Fibroblast of skin of abdomen (primary cell): ENCODE results near the gene PKIG.
"Not testable (repeated sequence)": the region's sequence is repeated elsewhere in the genome, so short reads cannot be mapped to it uniquely, and the experiment has no call there.

Experiments used
- DNase-seq: peaks from one replicate; pipeline ENCODE4 v3.0.0-alpha.2; 2013

Gene PKIG

DNA sequence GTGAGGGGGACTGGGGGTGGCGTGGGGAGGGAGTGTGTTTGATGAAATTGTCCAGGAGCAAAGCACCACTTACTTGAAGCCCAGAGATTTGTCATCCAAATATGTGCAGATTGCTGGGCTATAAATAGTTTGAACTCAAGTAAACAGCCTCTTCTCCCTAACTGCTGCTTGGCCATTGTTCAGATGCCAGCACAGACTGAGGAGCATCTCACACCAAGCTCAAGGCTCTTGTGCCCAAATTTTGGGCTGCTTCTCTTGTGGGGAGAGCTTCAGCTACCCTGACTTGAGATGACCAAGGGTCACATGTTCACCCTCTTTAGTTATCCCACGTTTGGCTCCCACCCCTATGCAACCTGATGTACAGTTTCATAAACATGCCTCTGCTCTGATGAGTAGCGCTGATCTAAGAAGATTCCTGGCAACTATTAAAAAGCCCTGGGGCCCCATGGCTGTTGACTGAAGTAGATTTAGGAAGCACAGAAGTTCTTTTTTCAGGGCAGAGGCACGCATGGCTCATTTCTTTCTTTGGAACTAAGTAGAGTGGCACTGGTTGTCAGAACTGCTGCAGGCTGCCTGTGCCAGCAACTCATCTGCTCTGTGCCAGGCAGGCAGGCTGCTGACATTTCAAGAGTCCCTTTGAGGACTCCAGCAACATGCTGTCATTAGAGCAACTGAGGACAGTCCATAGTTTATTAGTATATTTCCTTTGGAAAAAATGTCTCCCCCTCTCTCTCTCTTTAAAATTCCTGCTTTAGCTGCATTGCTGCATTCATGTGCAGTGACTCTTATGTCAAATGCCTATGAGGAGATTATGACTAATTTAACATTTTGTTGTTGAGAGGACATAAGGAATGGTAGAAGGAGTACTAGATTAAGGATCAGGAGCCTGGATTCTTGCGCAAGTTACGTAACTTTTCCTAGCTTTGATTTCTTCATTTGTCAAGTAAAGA, 9.6 kb upstream of the PKIG start:
- peak; percentile 94 for DNase-seq

DNA sequence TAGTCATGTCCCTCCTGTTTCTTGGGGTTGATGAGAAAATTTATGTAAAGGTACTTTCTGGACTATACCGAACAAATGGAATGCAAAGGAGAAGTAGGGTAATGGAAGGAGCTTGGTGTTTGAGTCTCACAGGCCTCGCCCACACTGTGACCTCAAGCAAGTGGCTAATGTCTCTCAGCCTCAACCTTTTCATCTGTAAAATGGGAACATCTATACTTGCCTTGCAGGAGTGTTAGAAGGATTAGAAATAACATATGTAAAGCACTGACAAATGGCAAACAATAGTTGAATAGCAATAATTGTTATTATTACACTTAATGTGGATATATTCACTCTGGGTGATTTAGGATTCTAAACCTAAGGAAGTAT, 8.9 kb upstream of the PKIG start:
- no peak for DNase-seq

DNA sequence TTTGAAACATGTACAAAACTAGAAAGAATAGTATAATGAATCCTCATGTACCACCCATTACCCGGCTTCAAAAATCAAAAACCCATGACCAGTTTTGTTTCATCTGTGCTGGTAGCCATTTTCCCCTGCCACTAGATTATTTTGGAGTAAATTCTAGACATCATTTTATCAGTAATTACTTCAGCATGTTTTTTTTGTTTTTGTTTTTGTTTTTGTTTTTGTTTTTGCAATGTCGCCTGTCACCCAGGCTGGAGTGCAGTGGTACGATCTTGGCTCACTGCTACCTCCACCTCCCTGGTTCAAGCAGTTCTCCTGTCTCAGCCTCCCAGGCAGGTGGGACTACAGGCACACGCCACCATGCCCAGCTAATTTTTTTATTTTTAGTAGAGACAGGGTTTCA, 8.0 kb upstream of the PKIG start:
- DNase-seq = no peak

DNA sequence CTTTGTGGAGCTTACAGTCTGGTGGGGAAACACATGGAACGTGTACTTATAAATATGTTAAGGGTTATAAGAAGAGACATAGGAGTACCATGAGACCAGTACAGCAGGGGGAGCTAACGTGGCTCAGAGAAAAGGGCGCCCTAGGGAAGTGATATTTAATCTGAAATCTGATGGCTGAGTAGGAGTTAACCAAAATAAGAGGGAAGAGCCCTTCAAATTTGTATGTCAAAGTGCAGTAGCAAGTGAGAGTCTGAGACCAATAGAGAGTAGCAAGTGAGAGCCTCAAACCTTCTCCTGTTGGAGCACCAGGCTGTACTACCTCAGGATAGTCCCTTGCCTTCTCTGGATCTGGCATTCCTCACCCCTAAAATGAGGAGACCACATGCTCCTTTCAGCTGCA, 6.1 kb upstream of the PKIG start:
- peak; percentile 72 for DNase-seq

DNA sequence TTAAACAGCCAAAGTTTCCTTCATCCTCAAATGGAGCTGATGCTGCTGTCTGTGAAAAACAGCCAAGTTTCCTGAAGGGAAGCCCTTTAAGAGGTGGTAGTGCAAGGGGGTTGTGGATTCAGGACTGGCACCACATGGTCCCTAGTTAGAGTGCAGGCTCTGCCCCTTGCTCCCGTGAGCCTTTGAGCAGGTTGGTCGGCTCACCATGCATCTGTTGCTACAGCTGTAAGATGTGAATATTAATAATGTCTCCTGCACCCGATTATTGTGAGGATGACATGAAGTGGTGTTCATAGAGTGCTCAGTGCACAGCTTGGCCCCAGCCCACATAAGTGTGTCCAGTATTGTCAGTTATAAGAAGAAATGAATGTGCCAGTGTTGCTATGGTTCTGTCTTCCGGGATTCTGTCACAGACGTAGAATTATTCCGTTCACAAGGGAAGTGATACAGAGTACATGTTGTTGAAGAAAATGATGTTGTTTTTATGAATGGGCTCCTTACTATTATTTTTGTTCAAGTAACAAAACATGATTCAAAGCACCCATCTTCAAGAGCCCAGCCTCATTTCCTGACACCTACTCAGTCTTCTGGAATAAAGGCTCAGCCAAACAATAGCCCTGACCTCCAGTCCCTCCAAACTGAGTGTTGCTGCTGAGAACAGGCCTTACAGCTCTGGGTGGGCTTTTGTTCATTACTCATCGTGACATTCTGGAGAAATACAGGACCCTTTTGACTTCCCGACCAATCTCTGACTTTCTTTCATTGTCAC, 2.9 kb upstream of the PKIG start:
- no peak for DNase-seq

DNA sequence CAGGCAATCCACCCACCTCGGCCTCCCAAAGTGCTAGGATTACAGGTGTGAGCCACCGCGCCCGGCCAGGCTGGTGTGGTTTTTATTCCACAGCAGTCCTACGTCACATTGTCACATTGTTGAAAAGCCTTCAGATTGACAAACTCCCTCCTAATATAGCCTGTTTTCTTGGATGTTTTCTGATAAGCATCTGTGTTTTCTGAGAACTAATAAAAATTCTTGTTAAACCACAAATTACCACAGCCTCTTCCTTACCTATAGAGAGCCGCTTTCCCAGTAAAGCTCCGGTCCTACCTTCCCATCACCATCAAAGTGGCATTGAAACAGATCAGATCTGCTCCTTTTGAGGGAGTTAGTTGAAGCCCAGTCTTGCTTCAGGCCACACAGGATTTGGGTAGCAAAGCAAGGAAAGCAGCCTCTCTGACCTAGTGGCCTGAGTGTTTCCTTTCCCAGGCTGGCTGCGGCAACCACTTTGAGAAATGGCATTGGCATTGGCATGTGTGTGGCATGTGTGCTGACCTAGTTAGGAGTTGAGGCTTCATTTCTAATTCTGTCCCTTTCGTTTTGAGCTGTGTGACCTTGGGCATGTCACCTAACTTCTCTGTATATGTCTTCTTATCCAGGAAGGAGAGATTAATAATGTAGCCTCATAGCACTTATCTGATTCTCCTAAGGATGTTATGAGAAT, 1.7 kb upstream of the PKIG start:
- no peak for DNase-seq

DNA sequence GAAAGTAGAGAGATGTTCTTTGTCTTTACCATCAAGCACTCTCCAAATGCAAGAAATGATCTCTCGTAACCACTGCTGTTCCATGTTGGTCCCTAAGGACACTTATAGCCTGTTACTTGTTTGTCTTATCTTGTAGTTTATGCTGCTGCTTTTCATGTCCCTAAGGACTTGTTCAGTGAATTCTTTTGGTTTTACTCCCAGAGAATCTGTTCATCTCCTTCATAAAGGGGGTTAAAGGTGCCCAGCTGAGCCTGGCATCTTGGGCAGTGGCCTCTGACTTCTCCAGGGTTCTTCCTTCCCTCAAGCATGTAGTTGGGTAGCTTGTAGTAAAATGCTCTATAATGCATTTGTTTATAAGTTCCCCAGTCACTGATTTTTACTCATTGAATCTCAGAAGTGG, 864 bp upstream of the PKIG start:
- DNase-seq = no peak

DNA sequence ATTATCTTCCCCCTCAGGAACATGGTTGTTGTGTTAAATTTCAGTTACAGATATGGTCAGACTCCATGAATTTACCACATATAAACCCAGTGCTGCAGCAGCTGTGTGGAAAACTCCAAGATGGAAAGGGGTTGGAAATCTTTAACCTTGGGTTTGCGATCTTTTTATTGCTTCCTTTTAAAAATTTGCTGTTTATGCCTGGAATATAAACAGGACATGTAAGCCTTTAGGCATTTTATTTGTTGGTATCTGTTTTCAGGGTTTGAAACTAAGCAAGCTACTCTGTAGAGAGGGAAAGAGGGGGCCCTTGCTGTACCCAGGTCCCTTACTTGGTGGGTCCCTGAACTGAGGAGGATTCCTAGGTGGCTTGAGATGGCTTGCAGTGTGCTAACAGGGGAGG, 778 bp downstream of the PKIG start:
- no peak for DNase-seq

DNA sequence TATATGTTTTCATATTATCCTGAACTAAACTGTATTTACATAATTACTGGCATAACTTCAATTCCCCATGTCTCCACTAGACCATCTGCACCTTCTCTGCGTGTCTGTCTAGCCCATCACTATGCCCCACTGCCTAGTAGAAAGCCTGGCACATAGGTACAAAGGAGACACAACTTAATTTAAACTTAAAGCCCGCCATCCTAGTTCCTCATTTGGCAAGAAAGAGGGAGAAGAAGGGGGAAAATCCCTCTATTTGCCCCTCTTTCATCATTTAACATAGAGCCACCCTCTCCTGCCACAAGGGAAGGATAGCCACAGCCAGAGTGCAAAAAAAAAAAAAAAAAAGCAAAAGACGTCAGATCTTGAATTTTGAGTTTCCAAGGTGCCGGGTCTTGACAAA, 1.8 kb downstream of the PKIG start:
- no peak for DNase-seq

DNA sequence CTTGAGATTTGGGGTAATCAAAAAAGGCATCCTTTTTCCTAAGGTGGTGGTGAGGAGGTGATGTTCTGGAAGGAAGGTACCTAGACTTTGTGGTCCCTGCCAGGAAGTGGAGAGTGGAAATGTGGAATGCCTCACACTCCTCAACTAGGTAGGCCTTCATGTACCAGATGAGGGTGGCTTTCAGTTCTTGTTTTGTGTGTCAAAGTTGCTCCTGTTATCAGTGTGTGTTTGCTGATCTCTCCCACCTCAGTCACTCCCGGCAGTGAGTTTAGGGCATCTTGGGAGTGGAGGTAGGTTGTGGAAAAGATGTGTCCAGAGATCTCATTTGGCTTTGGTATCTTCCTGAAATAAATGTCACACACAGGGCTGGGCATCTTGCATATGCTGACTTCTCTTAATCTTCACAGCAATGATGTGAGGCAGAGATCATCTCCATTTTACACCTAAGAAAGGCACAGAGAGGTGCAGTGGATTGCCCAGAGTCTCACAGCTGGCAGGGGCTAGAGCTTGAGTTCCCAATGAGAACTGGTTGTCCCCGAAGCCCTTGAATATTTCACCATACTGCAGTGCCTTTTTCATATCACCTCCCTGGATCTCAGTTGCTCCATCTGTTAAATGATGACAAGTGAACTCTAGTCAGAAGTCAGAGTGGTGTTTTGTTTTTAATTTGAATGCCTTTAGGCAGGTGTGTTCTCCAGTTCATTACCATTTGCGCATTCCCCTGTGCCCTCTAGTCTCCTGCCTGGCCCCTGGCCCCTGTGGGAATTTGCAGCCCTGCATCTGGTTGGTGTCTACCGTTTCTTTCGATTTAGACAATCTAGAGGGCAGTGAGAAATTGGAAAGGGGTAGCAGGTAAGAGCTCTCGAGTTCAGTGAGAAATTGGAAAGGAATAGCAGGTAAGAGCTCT, 2.9 kb downstream of the PKIG start:
- DNase-seq = no peak

DNA sequence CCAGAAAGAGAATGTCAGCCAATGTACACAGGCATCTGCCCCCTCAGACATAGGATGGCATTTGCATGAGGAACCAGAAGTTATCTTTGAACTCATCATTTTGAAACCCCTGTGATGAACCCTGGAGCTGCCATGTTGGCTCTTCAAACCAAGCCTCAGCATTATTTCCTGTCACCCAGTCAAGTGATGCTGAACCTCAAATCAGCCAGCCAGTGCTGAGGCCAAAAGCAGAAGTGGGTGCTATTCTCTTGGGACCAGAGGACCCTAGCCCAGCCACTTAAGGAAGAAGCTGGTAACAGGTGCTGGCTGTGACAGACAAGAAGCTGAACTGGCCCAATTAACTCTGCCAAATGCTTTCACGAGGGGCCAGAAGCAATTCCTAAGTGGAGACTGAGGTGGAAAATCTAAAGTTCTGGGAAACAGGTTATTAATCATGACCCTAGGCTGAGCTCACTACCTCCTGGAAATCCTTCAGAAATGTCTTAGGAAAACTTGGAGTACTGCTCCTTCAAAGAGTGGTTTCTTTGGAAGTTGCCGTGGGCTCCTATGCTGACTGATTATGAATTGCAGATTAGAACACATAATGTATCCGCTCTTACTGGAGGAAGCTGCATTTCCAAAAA, 4.0 kb downstream of the PKIG start:
- DNase-seq = no peak

DNA sequence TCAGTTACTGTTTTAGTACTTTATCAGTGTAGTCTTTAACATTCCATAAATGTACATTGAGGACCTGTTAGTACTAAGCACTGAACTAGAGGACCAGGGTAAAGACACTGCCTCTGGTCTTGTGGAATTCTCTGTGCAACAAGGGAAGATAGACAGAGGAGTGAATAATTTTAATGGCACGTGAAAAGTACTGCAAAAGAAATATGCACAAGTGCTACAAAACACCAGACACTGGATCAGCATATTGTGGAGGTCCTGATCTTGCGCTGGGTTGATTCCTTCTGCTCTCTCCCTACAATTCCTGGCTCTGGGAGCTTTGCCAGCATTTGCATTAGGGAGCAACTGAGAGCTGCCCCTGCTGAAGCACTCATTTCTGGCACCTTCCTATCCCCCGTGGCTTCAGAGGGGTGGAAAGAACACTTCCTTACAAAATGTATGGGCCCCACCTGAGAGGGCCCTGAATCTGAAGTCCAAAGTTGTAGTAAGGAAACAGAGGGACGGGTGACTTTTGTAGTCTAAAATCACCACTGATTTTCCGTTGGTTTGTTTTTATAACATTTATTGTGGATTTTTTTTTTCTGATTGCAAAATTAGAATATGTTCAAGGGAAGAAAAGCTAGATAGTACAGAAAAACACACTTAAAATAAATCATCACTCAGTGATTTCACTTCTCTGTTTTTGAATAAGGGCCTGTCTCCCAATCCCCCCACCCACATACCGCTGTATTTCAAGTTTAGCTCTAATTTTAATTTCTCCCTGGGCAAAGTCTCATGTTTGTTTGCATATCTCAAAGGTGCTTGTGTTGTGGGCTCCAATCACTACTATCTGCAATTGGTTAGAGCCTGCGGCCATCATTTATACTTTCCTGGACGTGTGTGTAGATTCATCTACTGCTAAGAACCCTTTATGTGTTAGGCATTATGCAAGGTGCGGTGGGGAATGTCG, 4.9 kb downstream of the PKIG start:
- peak; percentile 48 for DNase-seq

DNA sequence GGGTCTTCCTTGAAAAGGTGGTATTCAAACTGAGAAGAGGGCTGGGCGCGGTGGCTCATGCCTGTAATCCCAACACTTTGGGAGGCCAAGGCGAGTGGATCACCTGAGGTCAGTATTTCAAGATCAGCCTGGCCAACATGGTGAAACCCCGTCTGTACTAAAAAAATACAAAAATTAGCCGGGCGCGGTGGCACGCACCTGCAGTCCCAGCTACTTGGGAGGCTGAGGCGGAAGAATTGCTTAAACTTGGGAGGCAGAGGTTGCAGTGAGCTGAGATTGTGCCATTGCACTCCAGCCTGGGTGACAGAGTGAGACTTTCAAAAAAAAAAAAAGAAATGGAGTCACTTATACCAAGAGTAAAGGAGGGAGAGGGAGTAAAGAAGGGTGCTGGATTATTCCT, 5.9 kb downstream of the PKIG start:
- DNase-seq = not testable (repeated sequence)

DNA sequence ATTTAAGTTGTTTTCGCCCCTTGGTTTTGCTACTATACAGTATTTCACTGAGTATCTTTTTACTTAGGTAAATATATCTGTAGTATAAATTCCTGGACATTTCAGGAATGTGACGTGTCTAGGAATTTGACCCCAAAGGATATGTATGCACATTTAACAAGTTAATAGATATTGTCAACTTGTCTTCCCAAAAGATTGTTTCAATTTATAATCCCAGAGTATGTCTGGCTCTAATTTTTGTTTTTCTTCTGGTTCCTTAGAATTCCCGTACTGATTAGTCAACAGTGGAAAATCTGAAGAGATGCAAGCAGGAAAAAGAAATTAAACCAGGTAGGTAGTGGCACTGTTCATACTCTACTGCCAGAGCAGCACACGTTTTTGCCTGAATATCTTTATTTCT, 7.2 kb downstream of the PKIG start:
- peak; percentile 50 for DNase-seq

DNA sequence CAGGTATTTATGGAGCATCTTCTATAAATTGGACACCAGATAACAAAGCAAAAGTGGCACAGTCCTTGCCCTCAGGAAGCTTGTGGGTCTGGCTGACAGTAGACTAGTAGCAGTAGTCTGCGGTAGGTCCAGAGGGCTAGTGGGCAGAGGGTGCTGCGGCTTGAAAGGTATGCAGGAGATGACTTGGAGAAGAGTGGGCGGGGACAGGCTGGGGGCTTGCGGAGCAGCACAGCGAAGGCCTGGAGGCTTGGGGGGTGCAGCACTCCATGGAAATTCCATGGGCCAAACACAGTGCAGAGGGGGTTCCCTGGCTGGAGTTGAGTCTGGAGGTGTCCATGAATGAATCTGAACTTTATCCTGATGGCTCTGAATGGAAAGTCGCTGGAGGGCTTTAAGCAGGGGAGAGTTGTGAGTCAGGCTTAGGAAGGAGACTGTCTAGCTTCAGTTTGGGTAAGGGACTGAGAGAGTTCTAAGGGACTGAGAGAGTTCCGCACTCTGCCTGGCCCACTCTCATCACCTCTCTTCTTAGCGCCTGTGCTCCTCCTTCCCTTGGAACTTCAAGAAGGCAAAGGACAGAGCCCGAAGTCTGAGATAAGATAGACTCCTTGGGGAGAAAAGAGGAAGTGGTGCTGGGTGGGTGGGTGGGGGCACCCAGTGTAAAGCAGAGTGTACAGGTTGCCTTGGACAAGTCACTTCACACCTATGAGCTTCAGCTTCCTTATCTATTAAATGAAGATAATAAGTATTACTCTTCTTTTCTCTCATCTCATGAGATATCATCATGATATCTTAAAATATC, 8.8 kb downstream of the PKIG start:
- DNase-seq = no peak

DNA sequence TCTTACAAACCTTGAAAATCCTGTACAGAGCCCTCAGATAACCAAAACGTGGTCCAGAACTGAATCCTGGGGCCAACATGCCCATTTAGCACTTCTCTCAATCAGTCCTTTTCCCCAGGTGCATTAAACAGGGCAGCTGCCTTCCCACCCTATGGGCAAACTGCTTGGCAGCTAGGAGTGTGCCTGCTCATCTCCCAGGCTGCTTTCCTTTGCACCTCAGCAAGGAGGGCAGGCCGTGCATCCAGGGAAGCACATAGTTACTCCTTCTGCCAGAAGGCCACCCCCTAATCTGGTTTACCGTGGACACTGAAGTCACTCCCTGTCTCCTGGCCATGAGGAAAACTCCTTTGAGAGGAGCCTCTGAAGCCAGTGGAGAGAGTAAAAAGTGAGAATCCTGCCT, 10.0 kb downstream of the PKIG start:
- no peak for DNase-seq

DNA sequence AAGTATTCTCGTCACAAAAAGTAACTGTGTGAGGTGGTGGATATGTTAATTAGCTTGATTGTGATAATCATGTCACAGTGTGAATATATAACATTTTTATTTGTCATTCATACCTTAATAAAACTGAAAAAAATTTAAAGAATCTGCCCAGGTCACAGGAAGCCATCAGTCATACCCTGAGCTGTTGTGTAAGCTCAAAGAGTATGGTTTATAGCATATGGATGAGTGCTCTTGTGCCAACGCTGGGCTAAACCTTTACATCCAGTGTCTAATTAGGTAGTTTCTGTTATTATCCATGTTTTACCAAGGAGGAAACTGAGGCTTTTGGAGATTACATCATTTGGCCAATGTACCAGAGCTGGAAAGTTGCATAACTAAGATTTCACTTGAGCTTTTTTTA, 11.4 kb downstream of the PKIG start:
- peak; percentile 17 for DNase-seq

DNA sequence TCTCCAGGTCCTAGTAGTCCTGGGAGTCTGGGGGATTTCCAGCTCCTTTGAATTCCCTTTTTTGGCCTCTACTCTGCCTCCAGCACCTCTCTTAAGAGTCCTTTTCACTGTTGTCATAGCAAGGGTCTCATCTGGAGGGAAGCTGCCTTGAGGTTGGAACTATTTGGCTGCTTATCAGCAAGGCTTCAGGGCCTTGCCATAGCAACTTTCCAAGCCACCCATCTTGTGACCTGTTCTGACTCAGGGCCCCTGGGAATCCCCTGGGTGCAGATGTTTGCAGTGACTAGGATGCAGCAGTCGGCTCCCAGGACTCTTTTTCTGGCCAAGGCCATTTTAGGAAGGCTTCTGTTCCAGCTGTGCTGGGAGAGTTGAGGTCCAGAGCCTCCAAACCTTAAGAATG, 12.4 kb downstream of the PKIG start:
- DNase-seq = peak; percentile 56

DNA sequence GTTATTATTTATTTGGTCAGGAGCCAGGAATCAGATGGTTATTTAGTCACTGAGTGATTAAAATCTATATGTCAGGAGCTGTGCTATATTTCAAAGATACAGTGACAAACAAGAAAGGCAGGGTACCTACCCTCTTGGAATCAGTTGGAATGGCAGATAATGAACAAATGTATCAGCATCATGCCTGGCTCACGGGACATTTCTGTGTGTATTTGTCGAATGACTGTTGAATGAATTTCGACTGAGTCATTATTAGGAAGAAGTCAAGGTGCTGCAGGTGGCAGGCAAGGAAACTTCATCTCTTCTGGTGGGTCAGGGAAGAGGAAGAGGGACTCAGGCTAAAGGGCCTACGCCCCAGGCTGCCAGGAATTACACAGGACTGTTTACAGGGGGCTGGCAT, 13.6 kb downstream of the PKIG start:
- DNase-seq = no peak

DNA sequence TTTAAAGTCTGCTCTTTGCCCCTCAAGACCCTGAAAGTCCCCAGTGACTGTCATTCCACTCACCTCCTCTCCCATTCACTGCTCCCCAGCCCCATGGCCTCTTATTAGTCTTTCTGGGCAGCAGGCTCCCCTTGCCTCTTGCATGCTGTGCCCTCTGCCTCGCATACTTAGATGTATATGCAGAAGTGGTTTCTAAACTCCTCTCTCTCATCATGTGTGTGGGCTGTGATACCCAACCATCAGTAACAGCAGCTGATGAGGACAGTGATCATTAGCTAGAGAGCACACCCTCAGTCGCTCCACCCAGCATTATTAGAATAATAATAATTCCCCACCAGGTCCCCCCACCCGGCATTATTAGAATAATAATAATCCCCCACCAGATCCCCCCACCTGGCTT, 14.5 kb downstream of the PKIG start:
- DNase-seq = no peak
